ENCODE measurements around the gene EHMT1. TPM values are rescaled to one million over a fixed set of nuclear protein-coding genes. Genes with fewer than 3 reads are reported as not detected.

The EHMT1 gene
- polyA plus RNA-seq, 3 donors: 10.1 to 46.5 (median 15.0) TPM

DNA sequence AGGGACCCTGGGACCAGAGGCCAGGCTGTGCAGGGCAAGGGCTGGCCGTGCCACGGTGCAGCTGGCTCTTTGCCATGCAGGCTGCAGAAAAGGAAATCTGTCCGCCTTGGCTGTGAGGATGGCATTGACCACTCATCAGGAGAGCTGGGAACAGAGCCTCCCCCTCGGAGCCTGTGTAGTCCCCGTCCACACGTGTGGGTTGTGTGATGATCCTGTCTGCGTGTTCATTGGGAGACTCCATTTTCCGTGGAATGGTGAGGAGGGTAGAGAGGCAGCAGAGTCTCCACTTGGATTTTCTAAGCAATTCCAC is 47.7 kb downstream of the EHMT1 start:
- Histone ChIP-seq H3K79me2 (ENCODE audit: insufficient read depth, low read length) (peaks cover 87% of the 10 kb centered on the region), H3K27me3 (ENCODE audit: control insufficient read depth in 2 of 2, insufficient read depth in 2 of 2, low read length in 2 of 2) (no peaks in the 10 kb centered on the region), H3K27ac (ENCODE audit: low read depth in 1 of 2, low read length in 2 of 2) (no peak overlapping the region), H3K4me3 (replicated peaks in 1 of 3; ENCODE audit: low read depth in 2 of 3, low read length in 3 of 3) (no peak overlapping the region), H3K9me3 (replicated peaks in 1 of 2; ENCODE audit: control insufficient read depth in 1 of 2, insufficient read depth in 1 of 2, low read length in 2 of 2) (no peaks in the 10 kb centered on the region), H3K4me1 (ENCODE audit: control insufficient read depth in 1 of 2, insufficient read depth in 2 of 2, low read length in 2 of 2) (peaks cover 0 to 11% of the 10 kb centered on the region in 2 donors), H2AFZ (ENCODE audit: insufficient read depth, low read depth, low read length, poor library complexity, severe bottlenecking) (no peak overlapping the region), H3K4me2 (replicated peaks; ENCODE audit: extremely low read depth, low read length, poor library complexity, severe bottlenecking) (no peak overlapping the region), H3K36me3 (replicated peaks in 1 of 2; ENCODE audit: control insufficient read depth in 1 of 2, insufficient read depth in 2 of 2, low read length in 2 of 2) (peaks cover 17 to 54% of the 10 kb centered on the region in 2 donors), H3K9ac (ENCODE audit: insufficient read depth, low read length, poor library complexity, severe bottlenecking) (no peak overlapping the region), H4K20me1 (ENCODE audit: insufficient read depth, low read length) (peaks cover 85% of the 10 kb centered on the region)
- Mint-ChIP-seq H3K36me3 (peaks cover 30 to 54% of the 10 kb centered on the region in 2 donors), H3K4me3 (no peak overlapping the region), H3K27me3 (ENCODE audit: low read depth in 3 of 3) (peaks cover 0 to 5% (median 0%) of the 10 kb centered on the region in 3 donors), H3K9me3 (no peaks in the 10 kb centered on the region), H3K4me1 (peaks cover 26% of the 10 kb centered on the region), H3K27ac (no peak overlapping the region)
- intact Hi-C loops (cut with micrococcal nuclease): no loop called here
- WGBS (ENCODE audit: insufficient coverage): 67% methylated on average over 8 of the region's 8 CpGs
- TF ChIP-seq, protein P1, sequence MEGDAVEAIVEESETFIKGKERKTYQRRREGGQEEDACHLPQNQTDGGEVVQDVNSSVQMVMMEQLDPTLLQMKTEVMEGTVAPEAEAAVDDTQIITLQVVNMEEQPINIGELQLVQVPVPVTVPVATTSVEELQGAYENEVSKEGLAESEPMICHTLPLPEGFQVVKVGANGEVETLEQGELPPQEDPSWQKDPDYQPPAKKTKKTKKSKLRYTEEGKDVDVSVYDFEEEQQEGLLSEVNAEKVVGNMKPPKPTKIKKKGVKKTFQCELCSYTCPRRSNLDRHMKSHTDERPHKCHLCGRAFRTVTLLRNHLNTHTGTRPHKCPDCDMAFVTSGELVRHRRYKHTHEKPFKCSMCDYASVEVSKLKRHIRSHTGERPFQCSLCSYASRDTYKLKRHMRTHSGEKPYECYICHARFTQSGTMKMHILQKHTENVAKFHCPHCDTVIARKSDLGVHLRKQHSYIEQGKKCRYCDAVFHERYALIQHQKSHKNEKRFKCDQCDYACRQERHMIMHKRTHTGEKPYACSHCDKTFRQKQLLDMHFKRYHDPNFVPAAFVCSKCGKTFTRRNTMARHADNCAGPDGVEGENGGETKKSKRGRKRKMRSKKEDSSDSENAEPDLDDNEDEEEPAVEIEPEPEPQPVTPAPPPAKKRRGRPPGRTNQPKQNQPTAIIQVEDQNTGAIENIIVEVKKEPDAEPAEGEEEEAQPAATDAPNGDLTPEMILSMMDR (IDR thresholded peaks at IDR 0.05): no peak
- no peak for DNase-seq

DNA sequence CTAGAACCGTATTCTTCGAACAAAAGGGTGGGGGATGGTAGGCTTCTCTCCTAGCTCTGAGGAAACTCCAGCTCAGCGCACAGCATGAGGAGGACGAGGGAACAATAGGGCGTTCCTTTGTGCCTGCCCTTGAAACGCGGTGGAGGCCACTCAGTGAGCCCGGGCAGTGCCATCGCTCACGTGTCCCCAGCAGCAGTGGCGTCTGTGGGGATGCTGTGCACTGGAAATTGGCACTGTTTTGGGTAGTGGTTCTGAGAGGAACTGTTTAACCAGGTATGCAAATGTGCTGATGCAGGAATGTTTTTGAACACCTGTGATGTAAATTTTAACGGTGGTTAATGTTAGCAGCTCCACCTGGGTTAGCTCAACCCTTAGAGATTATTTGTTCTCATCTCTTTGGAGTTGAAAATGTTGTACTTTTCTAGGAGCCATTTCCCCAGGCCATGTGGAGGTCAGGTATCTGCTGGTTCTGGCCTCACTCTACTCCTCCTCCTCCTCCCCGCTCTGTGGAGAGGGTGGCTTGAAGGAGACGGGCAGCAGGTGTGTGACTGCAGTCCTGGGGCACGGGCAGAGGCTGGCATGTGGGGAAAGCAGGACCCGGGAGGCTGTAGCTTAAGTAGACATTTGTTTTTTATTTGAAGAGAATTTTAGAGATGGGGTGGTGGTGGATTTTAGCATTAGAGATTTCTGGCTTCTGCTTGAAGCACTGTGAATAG is 48.3 kb downstream of the EHMT1 start:
- H2AFZ ChIP-seq (ENCODE audit: insufficient read depth, low read depth, low read length, poor library complexity, severe bottlenecking): no peak overlapping the region
- peaks cover 87% of the 10 kb centered on the region for H3K79me2 ChIP-seq (ENCODE audit: insufficient read depth, low read length)
- no peak overlapping the region for H3K27ac ChIP-seq (ENCODE audit: low read depth in 1 of 2, low read length in 2 of 2)
- H3K4me1 ChIP-seq (ENCODE audit: control insufficient read depth in 1 of 2, insufficient read depth in 2 of 2, low read length in 2 of 2): peaks cover 0 to 11% of the 10 kb centered on the region in 2 donors
- peaks cover 17 to 61% of the 10 kb centered on the region in 2 donors for H3K36me3 ChIP-seq (replicated peaks in 1 of 2; ENCODE audit: control insufficient read depth in 1 of 2, insufficient read depth in 2 of 2, low read length in 2 of 2)
- no peak overlapping the region for H3K4me2 ChIP-seq (replicated peaks; ENCODE audit: extremely low read depth, low read length, poor library complexity, severe bottlenecking)
- Mint-ChIP-seq H3K27me3 (ENCODE audit: low read depth in 3 of 3) (peaks cover 0 to 4% (median 0%) of the 10 kb centered on the region in 3 donors), H3K36me3 (peaks cover 30 to 54% of the 10 kb centered on the region in 2 donors), H3K4me3 (no peak overlapping the region), H3K4me1 (peaks cover 26% of the 10 kb centered on the region), H3K9me3 (no peaks in the 10 kb centered on the region), H3K27ac (peak overlapping the region in 3 of 7 donors; percentile 14 to 44 (median 24))
- TF ChIP-seq, protein P1 (IDR thresholded peaks at IDR 0.05): no peak
- DNase-seq: no peak
- no peaks in the 10 kb centered on the region for H3K27me3 ChIP-seq (ENCODE audit: control insufficient read depth in 2 of 2, insufficient read depth in 2 of 2, low read length in 2 of 2)
- intact Hi-C loops (cut with micrococcal nuclease): no loop called here
- 66% methylated on average over 13 of the region's 16 CpGs for WGBS (ENCODE audit: insufficient coverage)
- no peaks in the 10 kb centered on the region for H3K9me3 ChIP-seq (replicated peaks in 1 of 2; ENCODE audit: control insufficient read depth in 1 of 2, insufficient read depth in 1 of 2, low read length in 2 of 2)
- no peak overlapping the region for H3K4me3 ChIP-seq (replicated peaks in 1 of 3; ENCODE audit: low read depth in 2 of 3, low read length in 3 of 3)
- peaks cover 92% of the 10 kb centered on the region for H4K20me1 ChIP-seq (ENCODE audit: insufficient read depth, low read length)
- H3K9ac ChIP-seq (ENCODE audit: insufficient read depth, low read length, poor library complexity, severe bottlenecking): no peak overlapping the region
